HepG2 (cell line): Measurements from ENCODE around the gene ATRNL1. TPM values are rescaled to one million over a fixed set of nuclear protein-coding genes. Genes with fewer than 3 reads are reported as not detected.

ENCODE experiments used
- ATAC-seq: fragments of 200-7000 bp; cut with Tn5 transposase; 3 replicates; pipeline ENCODE4 v1.9.1; 2020; ENCODE audit warnings: mild to moderate bottlenecking, moderate library complexity
- BruUV-seq: library from RNA; stranded (reverse); fragments of 400-500 nt; replicated peaks from 2 replicates; lab custom pipeline; 2021; lab: Mats Ljungman, UMichigan
- CTCF ChIA-PET: fragments of 300-600 bp; formaldehyde crosslinking; extraction: SDS; loops from one replicate; lab custom pipeline; 2021; ENCODE audit warnings: low total read pairs, inconsistent platforms, low intra/inter-chr PET ratio; lab: Yijun Ruan, JAX
- POLR2A ChIA-PET: fragments of 350-600 bp; sonication (Branson Sonifier 250); formaldehyde crosslinking; loops from one replicate; lab custom pipeline; 2020; ENCODE audit warnings: antibody characterized with exemption, inconsistent platforms; lab: Yijun Ruan, JAX
- DNase-seq: peaks from one replicate; pipeline ENCODE4 v3.0.0-alpha.2; 2015; ENCODE audit warnings: low spot score
- FAIRE-seq: peaks from 3 replicates; lab custom pipeline; 2011; peaks lifted over from hg19 to GRCh38; lab: Jason Lieb, UNC
- H2AFZ ChIP-seq: one replicate; pipeline ENCODE4 v1.6.1; 2011; ENCODE audit warnings: low read length, inconsistent platforms
- H3K27ac ChIP-seq: fragments of 300-600 bp; 3 replicates; pipeline ENCODE4 v1.8.0; 2011; ENCODE audit warnings: mixed run types, mild to moderate bottlenecking, mixed read lengths, low read length, inconsistent platforms; ENCODE audit not compliant: insufficient read depth; ENCODE audit errors: extremely low read length
- H3K27me3 ChIP-seq, 2 experiments: fragments of 200-600 bp in 1 of 2; 2 replicates in 1 of 2; 3 replicates in 1 of 2; pipeline versions ENCODE4 v1.6.0 to v1.8.0; 2011; ENCODE audit warnings: low read length in 2 of 2, mild to moderate bottlenecking in 2 of 2, moderate library complexity in 2 of 2, inconsistent platforms in 1 of 2; ENCODE audit not compliant: insufficient read depth in 2 of 2, control insufficient read depth in 1 of 2
- H3K36me3 ChIP-seq, 2 experiments: fragments of 200-600 bp in 1 of 2; replicated peaks in 1 of 2; 2 replicates in 1 of 2; 3 replicates in 1 of 2; pipeline versions ENCODE4 v1.5.1 to v1.8.0; 2011; ENCODE audit warnings: low read length in 2 of 2, inconsistent platforms in 1 of 2; ENCODE audit not compliant: insufficient read depth in 2 of 2, control insufficient read depth in 1 of 2
- H3K4me1 ChIP-seq: 2 replicates; pipeline ENCODE4 v1.5.1; 2012; ENCODE audit warnings: low read length, inconsistent platforms; ENCODE audit not compliant: insufficient read depth
- H3K4me2 ChIP-seq: 2 replicates; pipeline ENCODE4 v1.6.0; 2011; ENCODE audit warnings: low read depth, low read length, inconsistent platforms
- H3K4me3 ChIP-seq, 3 experiments: fragments of 200-600 bp in 1 of 3; sonication (generic), shearing (Covaris generic) in 1 of 3; replicated peaks in 1 of 3; 2 replicates each; pipeline ENCODE4 v1.5.1; 2011 to 2016; ENCODE audit warnings: low read length in 3 of 3, inconsistent platforms in 2 of 3, low read depth in 2 of 3, mild to moderate bottlenecking in 2 of 3, control low read depth in 1 of 3, mixed read lengths in 1 of 3; ENCODE audit not compliant: insufficient read depth in 1 of 3
- H3K79me2 ChIP-seq: one replicate; pipeline ENCODE4 v1.6.1; 2011; ENCODE audit warnings: low read length, inconsistent platforms; ENCODE audit not compliant: insufficient read depth
- H3K9ac ChIP-seq: 2 replicates; pipeline ENCODE4 v1.6.0; 2011; ENCODE audit warnings: mild to moderate bottlenecking, low read depth, low read length, inconsistent platforms; ENCODE audit not compliant: insufficient read depth
- H3K9me3 ChIP-seq: 2 replicates; pipeline ENCODE4 v1.5.1; 2012; ENCODE audit warnings: mild to moderate bottlenecking, low read length
- H4K20me1 ChIP-seq: 2 replicates; pipeline ENCODE4 v1.6.0; 2011; ENCODE audit warnings: inconsistent platforms, mild to moderate bottlenecking, low read length, moderate library complexity; ENCODE audit not compliant: insufficient read depth
- ATAD3A ChIP-seq: sonication (generic); formaldehyde crosslinking; IDR thresholded peaks from 2 replicates; pipeline ENCODE4 v1.4.0; 2020; ENCODE audit warnings: missing genetic modification reagents
- BRCA1 ChIP-seq: sonication (generic); formaldehyde crosslinking; IDR thresholded peaks from 2 replicates; pipeline ENCODE4 v1.4.0; 2020; ENCODE audit warnings: missing genetic modification reagents
- EHMT2 ChIP-seq: fragments of 200-600 bp; sonication (generic); IDR thresholded peaks from 2 replicates; pipeline ENCODE4 v1.7.0; 2017; ENCODE audit warnings: antibody characterized with exemption, low read depth, low read length, borderline replicate concordance
- PREB ChIP-seq: sonication (generic); formaldehyde crosslinking; IDR thresholded peaks from 2 replicates; pipeline ENCODE4 v1.4.0; 2020; ENCODE audit warnings: missing genetic modification reagents
- SMAD3 ChIP-seq: sonication (generic); formaldehyde crosslinking; IDR thresholded peaks from 2 replicates; pipeline ENCODE4 v1.4.0; 2020; ENCODE audit warnings: missing genetic modification reagents
- SMAD9 ChIP-seq: sonication (generic); formaldehyde crosslinking; IDR thresholded peaks from 2 replicates; pipeline ENCODE4 v1.5.1; 2020; ENCODE audit warnings: mild to moderate bottlenecking, missing genetic modification reagents
- STAT5B ChIP-seq: sonication (generic); formaldehyde crosslinking; IDR thresholded peaks from 2 replicates; pipeline ENCODE4 v1.4.0; 2020; ENCODE audit warnings: missing genetic modification reagents
- TAF15 ChIP-seq: fragments of 200-400 bp; formaldehyde crosslinking; IDR thresholded peaks from one replicate; pipeline ENCODE4 v1.6.1; 2018; ENCODE audit warnings: mild to moderate bottlenecking, low read depth, low read length; ENCODE audit not compliant: poor library complexity, severe bottlenecking
- TBX3 ChIP-seq: fragments of 450-650 bp; IDR thresholded peaks from 2 replicates; pipeline ENCODE4 v1.6.1; 2017; ENCODE audit warnings: antibody characterized with exemption, mild to moderate bottlenecking, inconsistent platforms, borderline replicate concordance
- ZBTB46 ChIP-seq: sonication (generic); formaldehyde crosslinking; IDR thresholded peaks from 2 replicates; pipeline ENCODE4 v1.4.0; 2020; ENCODE audit warnings: mild to moderate bottlenecking, missing genetic modification reagents, borderline replicate concordance
- ZNF12 ChIP-seq: sonication (generic); formaldehyde crosslinking; IDR thresholded peaks from 2 replicates; pipeline ENCODE4 v1.5.0; 2020; ENCODE audit warnings: missing genetic modification reagents
- ZNF615 ChIP-seq: sonication (generic); formaldehyde crosslinking; IDR thresholded peaks from 2 replicates; pipeline ENCODE4 v1.5.0; 2020; ENCODE audit warnings: mild to moderate bottlenecking, missing genetic modification reagents, borderline replicate concordance
- WGBS: methylation state at CpG from one replicate; pipeline ENCODE4 v1.1.6; 2017; ENCODE audit warnings: low lambda C conversion rate; 5-methylcytosine and 5-hydroxymethylcytosine counted together
- in situ Hi-C: cut with HindIII; loops from 2 replicates; pipeline ENCODE4 v1.10.0; 2017; ENCODE audit warnings: low pct_unique_long_range_greater_than_20kb; ENCODE audit not compliant: extremely low pct_ligation_motif_present
- intact Hi-C: fragments of 100-400 bp; cut with micrococcal nuclease; formaldehyde crosslinking; loops from one replicate; pipeline ENCODE4 v1.10.0; 2022; ENCODE audit not compliant: unreplicated experiment
- polyA plus RNA-seq, 8 experiments: library from polyadenylated mRNA; depleted of rRNA in 3 of 8; stranded (reverse) in 7 of 8; unstranded in 1 of 8; fragments of >200 nt; fragmentation: Illumina TruSeq in 4 of 8; extraction: Trizol in 4 of 8; gene quantifications; 2 replicates each; pipeline versions ENCODE4 v1.2.1 to v1.2.3, GENCODE V29; 2011 to 2016; ENCODE audit warnings: low read depth in 4 of 8, missing spikeins in 1 of 8, mixed read lengths in 1 of 8; ENCODE audit not compliant: insufficient read depth in 1 of 8
- total RNA-seq, 5 experiments: library from RNA; depleted of rRNA; stranded (reverse); fragments of >200 nt; fragmentation: Illumina TruSeq; extraction: Trizol; gene quantifications; 2 replicates each; pipeline ENCODE4 v1.2.3, GENCODE V29; 2016; ENCODE audit warnings: low read depth in 1 of 5

The ATRNL1 gene
- total and polyA plus RNA-seq, 2 of the 13 experiments (the other 11 are each of a cell fraction or from before 2014, with no cell fraction given): 0.04 TPM; not detected in 1

GRCh38 chr10:115969591-115969990, 876.4 kb downstream of the ATRNL1 start:
- Histone ChIP-seq H2AFZ (no peak overlapping the region), H3K36me3 (no peaks in the 10 kb centered on the region), H3K4me3 (no peak overlapping the region), H3K27ac (no peak overlapping the region), H4K20me1 (no peaks in the 10 kb centered on the region), H3K4me2 (no peak overlapping the region), H3K79me2 (no peaks in the 10 kb centered on the region), H3K9ac (no peak overlapping the region), H3K4me1 (no peaks in the 10 kb centered on the region), H3K27me3 (no peaks in the 10 kb centered on the region), H3K9me3 (no peaks in the 10 kb centered on the region)
- in situ Hi-C loops: no loop called here
- no TSS peak for BruUV-seq
- intact Hi-C loops: no loop called here
- ChIA-PET CTCF (no interaction called here), POLR2A (no interaction called here)
- ATAC-seq (no peak), DNase-seq (no peak), FAIRE-seq (no peak)
- TF ChIP-seq EHMT2: no peak
- no peak for TF ChIP-seq PREB (CRISPR knock-in tag)
- no peak for TF ChIP-seq ZNF615
- TF ChIP-seq SMAD9 (CRISPR knock-in tag): no peak
- TF ChIP-seq BRCA1 (CRISPR knock-in tag): no peak
- TF ChIP-seq ZBTB46: no peak
- TF ChIP-seq SMAD3: no peak
- no peak for TF ChIP-seq TAF15
- no peak for TF ChIP-seq ZNF12
- TF ChIP-seq TBX3: no peak
- TF ChIP-seq STAT5B (CRISPR knock-in tag): no peak
- no peak for TF ChIP-seq ATAD3A (CRISPR knock-in tag)
- WGBS: 23% methylated on average over 9 of the region's 11 CpGs
